Activated gamma-delta T cell treated with anti-CD3 and anti-CD28 coated beads, Interleukin-2, amount 50 U/mL, for 16 hours (primary cell): ENCODE measurements around the gene MAD2L1.
"Not testable (repeated sequence)": the region's sequence is repeated elsewhere in the genome, so short reads cannot be mapped to it uniquely, and the experiment has no call there.

ENCODE experiments used
- DNase-seq: peaks from one replicate; pipeline ENCODE4 v3.0.0-alpha.2; 2020; ENCODE audit warnings: low read depth

Gene MAD2L1

GRCh38 chr4:120066517-120067340 lies at the start of gene MAD2L1:
MAD2L1 (minus strand) TSS chr4:120066848; CDS start chr4:120066734, 114 bp downstream.
- DNase-seq = peak; percentile 99

- no peak for DNase-seq
Measured at GRCh38 chr4:120111745-120112144, 45.1 kb upstream of the MAD2L1 start.

GRCh38 chr4:120109406-120109805 lies 42.8 kb upstream of the MAD2L1 start:
- DNase-seq = no peak

- no peak for DNase-seq
Measured at GRCh38 chr4:120105472-120105871, 38.8 kb upstream of the MAD2L1 start.

GRCh38 chr4:120096508-120097297 lies 30.1 kb upstream of the MAD2L1 start:
- DNase-seq = no peak

- DNase-seq = no peak
Measured at GRCh38 chr4:120088507-120088906, 21.9 kb upstream of the MAD2L1 start.

- not testable (repeated sequence) for DNase-seq
Measured at GRCh38 chr4:120088066-120088465, 21.4 kb upstream of the MAD2L1 start.

- no peak for DNase-seq
Measured at GRCh38 chr4:120085705-120086104, 19.1 kb upstream of the MAD2L1 start.

GRCh38 chr4:120084327-120084726 lies 17.7 kb upstream of the MAD2L1 start:
- no peak for DNase-seq

GRCh38 chr4:120083152-120083551 lies 16.5 kb upstream of the MAD2L1 start:
- DNase-seq = no peak

GRCh38 chr4:120082251-120082650 lies 15.6 kb upstream of the MAD2L1 start:
- DNase-seq = no peak

- DNase-seq = no peak
Measured at GRCh38 chr4:120081726-120082125, 15.1 kb upstream of the MAD2L1 start.

- DNase-seq = no peak
Measured at GRCh38 chr4:120080533-120080932, 13.9 kb upstream of the MAD2L1 start.

GRCh38 chr4:120079839-120080520 lies 13.3 kb upstream of the MAD2L1 start:
- DNase-seq = no peak

GRCh38 chr4:120078216-120078615 lies 11.6 kb upstream of the MAD2L1 start:
- no peak for DNase-seq

GRCh38 chr4:120071192-120071795 lies 4.6 kb upstream of the MAD2L1 start:
- peak; percentile 7 for DNase-seq

GRCh38 chr4:120070196-120070595 lies 3.5 kb upstream of the MAD2L1 start:
- no peak for DNase-seq

GRCh38 chr4:120065974-120066516 lies 603 bp downstream of the MAD2L1 start:
- no peak for DNase-seq

- DNase-seq = no peak
Measured at GRCh38 chr4:120064887-120065286, 1.8 kb downstream of the MAD2L1 start.

GRCh38 chr4:120063711-120064110 lies 2.9 kb downstream of the MAD2L1 start:
- not testable (repeated sequence) for DNase-seq

- no peak for DNase-seq
Measured at GRCh38 chr4:120062663-120063195, 3.9 kb downstream of the MAD2L1 start.

GRCh38 chr4:120059036-120059435 lies 7.6 kb downstream of the MAD2L1 start:
- DNase-seq = no peak
